Endometrium (tissue), 2 donors: ENCODE data around the gene SSTR1.
"Not testable (repeated sequence)": the region's sequence is repeated elsewhere in the genome, so short reads cannot be mapped to it uniquely, and the experiment has no call there.

Experiments used
- FAIRE-seq: peaks from 2 replicates; lab custom pipeline; 2012; peaks lifted over from hg19 to GRCh38; lab: Jason Lieb, UNC
- donor health status: control.
- donor health status: control.

The SSTR1 gene

DNA sequence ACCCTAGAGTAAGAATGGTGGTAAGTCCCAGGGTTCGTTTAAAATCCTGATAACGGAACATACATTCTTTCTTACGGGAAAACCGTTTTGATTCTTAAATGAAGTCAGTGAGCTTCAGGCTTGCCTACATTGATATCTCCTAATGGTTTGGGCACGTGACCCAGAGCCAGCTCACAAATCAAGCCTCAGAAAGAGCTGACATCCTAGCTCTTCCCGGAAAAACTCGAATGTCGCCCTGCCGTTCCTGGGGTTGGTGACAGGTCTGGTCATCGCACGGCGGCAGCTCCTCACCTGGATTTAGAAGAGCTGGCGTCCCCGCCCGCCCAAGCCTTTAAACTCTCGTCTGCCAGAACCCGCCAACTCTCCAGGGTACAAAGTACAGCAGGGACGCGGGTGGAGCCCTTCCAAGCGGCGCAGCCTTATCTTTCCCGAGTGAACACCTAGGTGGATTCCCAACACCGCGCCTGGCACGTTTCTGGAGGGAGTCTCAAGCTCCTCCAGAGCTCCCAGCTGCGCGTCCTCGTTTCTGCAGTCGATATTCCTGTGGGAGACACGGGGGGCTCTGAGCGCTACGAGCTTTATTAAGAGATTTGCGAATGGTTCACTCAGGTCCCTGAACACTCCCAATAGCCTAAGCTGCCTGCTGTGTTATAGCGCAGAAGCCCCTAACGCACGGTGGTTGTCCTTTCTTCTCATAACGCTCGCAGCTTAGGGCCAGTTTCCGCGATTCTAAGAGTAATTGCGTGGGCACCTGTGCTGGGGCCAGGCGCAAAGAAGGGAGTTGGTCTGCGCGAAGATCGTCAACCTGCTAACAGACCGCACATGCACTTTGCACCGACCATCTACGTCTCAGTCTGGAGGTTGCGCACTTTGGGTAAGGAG, at the start of gene SSTR1:
SSTR1 (plus strand) TSS at position 169 of the 882 bp plus-strand sequence. CDS start 1,486 bp downstream, outside the sequence.
- no peak for FAIRE-seq

DNA sequence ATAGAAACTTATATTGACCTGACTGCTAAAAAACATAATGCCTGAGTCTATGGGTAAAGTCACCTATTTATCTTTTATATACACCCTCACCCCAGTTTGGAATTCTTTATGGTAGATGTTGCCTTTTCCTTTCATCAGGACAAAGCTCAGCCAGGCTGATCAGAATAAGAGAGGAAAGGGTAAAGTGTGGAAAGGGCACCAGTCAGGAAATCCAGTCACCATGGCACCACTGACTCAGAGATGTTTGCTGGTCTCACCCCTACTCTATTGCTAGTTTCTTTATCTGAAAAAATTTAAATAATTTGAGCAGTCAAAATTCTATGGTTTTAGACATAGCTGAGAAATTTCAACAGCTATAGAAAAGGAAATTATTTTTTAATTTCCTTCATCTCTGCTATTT, 49.2 kb upstream of the SSTR1 start:
- no peak for FAIRE-seq

DNA sequence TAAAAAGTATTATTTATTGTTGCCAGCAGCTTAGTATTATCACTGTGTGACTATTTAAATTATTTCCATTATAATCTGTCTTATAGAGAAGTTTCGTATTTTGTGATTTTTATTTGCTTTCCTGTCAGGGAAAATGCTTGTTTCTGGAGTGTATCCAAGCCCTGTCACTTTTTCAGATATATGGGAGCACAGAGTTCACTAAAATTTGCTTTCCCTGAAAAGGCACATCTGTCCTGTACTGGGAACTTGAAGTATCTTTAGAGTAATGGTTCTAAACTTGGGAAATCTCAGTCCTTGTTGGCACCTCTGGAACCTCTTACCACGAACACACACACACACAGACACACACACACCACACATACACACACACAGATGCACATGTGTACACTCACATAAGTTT, 39.3 kb upstream of the SSTR1 start:
- FAIRE-seq = no peak

- FAIRE-seq = no peak
Observed at GRCh38 chr14:38171197-38171596, 36.5 kb upstream of the SSTR1 start.

- FAIRE-seq = no peak
Observed at GRCh38 chr14:38174711-38175110, 33.0 kb upstream of the SSTR1 start.

DNA sequence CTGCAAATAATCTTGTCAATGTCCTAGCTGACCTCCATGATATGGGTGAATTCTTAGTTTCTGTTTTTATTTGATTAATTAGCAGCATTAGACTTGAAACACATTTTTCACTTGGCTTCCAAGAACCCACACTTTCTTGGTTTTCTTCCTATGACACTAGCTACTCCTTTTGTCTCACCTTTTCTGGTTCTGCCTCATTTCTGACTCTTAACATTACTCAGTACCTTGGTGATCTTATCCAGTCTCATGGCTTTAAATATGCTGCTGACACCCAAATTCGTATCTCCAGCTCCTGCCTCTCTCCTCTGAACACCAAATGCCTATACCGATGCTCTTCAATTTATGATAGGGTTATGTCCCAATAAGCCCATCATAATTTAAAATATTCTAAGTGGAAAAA, 32.0 kb upstream of the SSTR1 start:
- no peak for FAIRE-seq

DNA sequence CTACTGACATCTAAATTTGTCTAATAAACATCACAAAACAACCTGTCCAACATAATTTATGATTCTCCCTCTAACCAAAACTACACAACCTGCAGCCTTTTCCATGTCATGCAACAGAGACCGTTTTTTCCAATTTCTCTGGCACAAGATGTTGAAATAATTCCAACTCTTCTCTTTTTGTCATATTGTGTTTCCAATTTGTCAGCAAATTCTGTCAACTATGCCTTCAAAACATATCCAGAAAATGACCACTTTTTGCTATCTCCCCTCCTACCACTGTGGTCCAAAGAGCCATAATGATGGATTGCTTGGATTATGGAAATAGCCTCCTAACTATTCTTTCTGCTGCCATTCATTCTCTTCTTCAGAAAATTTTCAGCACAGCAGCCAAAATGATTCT, 31.3 kb upstream of the SSTR1 start:
- no peak for FAIRE-seq

DNA sequence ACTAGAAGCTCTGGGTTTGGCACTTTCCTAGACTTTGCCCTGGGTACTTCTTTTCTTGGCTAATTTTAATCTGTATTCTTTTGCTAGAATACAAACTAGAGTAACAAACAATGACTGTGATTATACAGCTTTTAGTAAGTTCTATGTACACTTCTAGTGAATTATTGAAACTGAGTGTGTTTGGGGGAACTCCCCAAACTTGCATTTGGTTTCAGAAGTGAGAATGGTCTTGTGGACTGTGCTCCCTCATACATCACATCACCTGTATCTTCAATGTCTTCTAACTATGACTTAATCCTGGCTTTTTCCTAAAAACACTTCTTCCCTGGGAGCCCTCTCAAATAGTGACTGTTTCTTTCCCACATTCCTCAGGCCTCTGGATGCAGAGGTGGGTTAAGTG, 23.6 kb upstream of the SSTR1 start:
- no peak for FAIRE-seq

GRCh38 chr14:38185671-38186070, 22.0 kb upstream of the SSTR1 start:
- FAIRE-seq = no peak

DNA sequence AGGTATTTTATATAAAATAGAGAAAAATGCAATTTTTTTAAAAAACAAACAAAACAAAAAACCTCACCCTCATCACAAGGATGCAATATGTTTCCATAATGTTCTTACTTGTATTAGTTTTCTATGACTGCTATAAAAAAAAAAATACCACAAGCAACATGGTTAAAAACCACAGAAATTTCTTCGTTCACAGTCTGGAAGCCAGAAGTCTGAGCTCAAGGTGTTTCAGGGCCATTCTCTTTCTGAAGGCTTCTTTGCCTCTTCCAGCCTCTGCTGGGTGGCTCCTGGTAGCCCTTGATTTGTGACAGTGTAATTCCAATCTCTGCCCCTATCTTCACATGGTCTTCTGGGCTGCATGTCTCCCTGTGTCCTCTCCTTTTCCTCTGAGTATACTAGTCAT, 21.5 kb upstream of the SSTR1 start:
- FAIRE-seq = no peak

DNA sequence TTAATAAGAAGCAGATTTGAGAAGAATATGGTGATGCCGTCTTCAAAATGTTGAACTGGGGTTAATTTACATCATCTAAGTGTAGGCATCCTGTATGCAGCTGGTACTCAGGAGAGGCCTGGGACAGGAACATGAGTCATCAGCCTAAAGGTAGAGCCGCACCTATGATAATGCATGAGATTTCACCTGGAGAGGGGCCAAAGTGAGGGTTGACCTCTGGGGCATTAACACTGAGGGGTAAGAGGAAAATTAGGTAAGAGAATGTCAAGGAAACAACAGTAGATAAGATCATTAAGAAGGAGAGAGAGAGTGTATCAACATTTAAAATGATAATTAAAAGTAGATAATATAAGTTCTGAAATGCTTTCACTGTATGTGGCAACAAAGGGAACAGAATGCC, 20.2 kb upstream of the SSTR1 start:
- no peak for FAIRE-seq

- no peak for FAIRE-seq
Observed at GRCh38 chr14:38189930-38190726, 17.6 kb upstream of the SSTR1 start.

GRCh38 chr14:38190846-38191245, 16.9 kb upstream of the SSTR1 start:
- not testable (repeated sequence) for FAIRE-seq

DNA sequence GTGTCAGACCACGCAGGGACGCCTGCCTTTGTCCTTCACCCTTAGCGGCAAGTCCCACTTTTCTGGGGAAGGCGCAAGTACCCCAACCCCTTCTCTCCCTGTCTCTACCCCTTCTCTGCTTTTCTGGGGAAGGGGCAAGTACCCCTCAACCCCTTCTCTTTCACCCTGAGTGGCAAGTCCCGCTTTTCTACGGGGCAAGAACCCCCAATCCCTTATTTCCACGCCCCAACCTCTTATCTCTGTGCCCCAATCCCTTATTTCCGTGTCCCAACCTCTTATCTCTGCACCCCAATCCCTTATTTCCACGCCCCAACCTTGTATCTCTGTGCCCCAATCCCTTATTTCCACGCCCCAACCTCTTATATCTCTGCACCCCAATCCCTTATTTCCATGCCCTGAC, 16.2 kb upstream of the SSTR1 start:
- FAIRE-seq = not testable (repeated sequence)

DNA sequence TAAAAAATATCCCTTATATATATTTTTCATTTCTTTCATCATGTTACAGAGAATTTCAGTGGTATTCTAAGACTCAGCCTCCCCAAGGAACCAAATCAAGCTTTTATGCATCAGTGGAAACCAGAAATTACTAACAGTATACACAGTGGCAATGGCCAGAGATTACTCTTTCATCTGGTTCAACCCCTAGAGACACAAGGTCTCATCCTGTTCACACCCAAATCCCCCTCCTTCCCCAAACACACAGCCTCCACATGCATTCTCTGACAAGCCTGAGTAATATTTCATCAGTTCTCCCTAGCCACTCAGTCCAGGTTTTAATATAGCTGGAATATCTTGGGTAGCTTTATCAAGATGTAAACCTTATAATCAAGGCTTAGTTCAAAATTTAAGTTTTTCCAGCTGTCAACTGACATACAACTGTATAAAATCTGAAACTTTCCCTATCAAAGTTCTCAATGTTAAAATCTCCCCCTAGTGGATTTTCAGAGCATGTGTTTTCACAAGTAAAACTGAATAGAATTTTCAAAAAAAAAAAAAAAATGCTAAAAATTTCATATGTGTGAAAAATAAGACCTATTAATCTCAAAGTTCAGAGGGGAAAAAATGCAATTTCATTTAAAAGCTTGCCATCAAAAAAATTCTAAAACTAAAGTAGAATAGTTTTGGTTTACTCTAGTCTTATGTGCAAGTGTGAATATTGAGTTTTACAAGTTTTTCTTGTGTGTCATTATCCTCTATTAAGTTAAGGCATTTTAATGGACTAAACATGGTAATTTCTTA, 10.5 kb upstream of the SSTR1 start:
- peak; percentile 96 for FAIRE-seq

- no peak for FAIRE-seq
Observed at GRCh38 chr14:38197784-38198335, 9.8 kb upstream of the SSTR1 start.

DNA sequence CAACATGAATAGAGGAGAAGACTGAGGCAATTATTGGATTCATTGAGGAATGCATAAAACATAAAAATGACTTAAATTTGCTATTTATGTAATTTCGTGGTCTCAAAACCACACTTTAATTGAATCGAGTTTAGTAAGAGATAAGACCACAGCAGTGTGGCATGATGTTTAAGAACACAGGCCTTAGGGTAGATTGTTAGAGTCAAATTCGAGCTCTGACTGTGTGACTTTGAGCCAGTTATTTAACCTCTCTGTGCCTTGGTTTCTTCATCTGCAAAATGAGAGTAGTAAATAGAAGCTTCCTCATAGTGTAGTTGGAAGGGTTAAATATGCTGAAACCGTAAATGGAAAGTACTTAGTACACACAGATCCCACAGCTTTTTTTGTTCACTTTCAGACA, 9.3 kb upstream of the SSTR1 start:
- FAIRE-seq = no peak

- no peak for FAIRE-seq
Observed at GRCh38 chr14:38199076-38199475, 8.6 kb upstream of the SSTR1 start.

DNA sequence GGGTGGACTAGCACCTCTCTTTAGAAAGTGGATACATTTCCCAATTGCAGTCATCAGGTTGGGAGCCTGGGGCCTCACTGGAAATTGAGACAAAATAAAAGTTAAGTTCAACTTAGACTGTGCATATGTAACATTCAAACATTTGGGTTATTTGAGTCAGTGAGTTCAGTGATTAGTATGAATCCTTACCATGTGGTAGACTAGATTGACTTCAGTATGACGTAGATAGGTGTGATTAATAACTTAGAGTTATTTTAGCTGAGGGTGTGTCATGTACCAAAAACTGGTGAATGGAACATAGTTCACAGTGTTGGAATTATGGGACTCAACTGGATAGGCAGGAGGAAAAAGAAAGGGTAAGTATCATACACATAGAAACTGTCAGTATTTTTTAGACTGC, 8.0 kb upstream of the SSTR1 start:
- no peak for FAIRE-seq

- FAIRE-seq = no peak
Observed at GRCh38 chr14:38201137-38201828, 6.4 kb upstream of the SSTR1 start.

- FAIRE-seq = no peak
Observed at GRCh38 chr14:38202444-38203191, 5.1 kb upstream of the SSTR1 start.
